ENCODE results near the gene PDE9A. TPM values are rescaled to one million over a fixed set of nuclear protein-coding genes. Genes with fewer than 3 reads are reported as not detected.

Gene PDE9A
- polyA plus RNA-seq, 1 experiment: 0.09 TPM

DNA sequence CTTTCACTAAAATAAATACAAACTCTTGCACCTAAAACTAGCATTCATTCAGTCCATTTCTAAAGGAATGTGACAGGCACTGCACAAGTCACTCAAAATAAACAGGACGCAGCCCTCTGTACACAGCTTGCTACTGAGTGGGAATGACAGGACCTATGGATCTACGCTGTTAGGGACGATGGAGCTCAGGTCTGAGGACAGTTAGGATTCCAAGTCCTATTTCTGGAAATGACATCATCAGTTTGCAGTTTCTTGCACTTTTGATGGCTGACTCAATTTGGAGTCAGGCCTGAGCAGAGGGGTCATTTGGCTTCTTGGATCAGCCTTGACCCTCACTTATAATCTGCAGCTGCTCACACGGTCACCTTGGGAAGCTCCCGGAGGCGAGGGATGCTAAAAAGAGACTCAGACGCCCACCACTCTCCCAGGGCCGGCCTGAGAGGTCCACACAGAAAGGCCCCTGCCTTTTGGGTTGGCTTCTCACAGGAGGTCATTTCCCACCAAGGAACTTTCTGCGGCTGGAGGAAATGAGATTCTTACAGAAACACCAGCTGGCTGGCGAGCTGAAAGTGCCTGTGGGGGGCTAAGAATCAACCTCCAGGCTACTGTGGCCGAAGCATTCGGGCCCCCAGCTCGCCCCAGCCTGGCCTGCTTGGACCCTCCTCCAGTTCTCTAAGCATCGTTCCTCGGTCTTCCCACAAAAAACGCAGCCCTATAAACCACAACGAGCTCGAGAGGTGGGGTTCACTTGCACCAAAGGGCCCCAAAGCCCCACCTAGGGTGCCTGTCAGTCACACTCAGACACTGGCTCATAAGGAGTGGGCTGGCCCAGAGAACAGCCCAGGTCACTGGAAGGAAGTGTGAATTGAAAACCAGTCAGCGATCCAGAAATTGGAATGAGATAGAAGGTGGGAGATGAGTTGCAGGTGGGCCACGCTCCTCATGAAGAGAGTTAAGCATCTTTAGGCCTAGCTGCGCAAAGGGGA is 8.9 kb upstream of the PDE9A start:
- no peak for DNase-seq (ENCODE audit: low read depth)
- ChIA-PET CTCF (interaction anchor here (1.1 to 2.6 kb wide), 2 partner anchors 8 to 10 kb away, joined by 3 to 7 read pairs; partner anchors contain the start of gene PDE9A), POLR2A (no interaction called here)
- no peak overlapping the region for H3K4me3 ChIP-seq (ENCODE audit: low read depth, low read length)
- peaks cover 8% of the 10 kb centered on the region for H3K27me3 ChIP-seq (ENCODE audit: control insufficient read depth, insufficient read depth, low read length)
- TF ChIP-seq, protein P1, sequence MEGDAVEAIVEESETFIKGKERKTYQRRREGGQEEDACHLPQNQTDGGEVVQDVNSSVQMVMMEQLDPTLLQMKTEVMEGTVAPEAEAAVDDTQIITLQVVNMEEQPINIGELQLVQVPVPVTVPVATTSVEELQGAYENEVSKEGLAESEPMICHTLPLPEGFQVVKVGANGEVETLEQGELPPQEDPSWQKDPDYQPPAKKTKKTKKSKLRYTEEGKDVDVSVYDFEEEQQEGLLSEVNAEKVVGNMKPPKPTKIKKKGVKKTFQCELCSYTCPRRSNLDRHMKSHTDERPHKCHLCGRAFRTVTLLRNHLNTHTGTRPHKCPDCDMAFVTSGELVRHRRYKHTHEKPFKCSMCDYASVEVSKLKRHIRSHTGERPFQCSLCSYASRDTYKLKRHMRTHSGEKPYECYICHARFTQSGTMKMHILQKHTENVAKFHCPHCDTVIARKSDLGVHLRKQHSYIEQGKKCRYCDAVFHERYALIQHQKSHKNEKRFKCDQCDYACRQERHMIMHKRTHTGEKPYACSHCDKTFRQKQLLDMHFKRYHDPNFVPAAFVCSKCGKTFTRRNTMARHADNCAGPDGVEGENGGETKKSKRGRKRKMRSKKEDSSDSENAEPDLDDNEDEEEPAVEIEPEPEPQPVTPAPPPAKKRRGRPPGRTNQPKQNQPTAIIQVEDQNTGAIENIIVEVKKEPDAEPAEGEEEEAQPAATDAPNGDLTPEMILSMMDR (IDR thresholded peaks at IDR 0.05; ENCODE audit: insufficient read depth, low read depth, low read length): no peak
- no peaks in the 10 kb centered on the region for H3K36me3 ChIP-seq (ENCODE audit: control insufficient read depth, insufficient read depth, low read length)

DNA sequence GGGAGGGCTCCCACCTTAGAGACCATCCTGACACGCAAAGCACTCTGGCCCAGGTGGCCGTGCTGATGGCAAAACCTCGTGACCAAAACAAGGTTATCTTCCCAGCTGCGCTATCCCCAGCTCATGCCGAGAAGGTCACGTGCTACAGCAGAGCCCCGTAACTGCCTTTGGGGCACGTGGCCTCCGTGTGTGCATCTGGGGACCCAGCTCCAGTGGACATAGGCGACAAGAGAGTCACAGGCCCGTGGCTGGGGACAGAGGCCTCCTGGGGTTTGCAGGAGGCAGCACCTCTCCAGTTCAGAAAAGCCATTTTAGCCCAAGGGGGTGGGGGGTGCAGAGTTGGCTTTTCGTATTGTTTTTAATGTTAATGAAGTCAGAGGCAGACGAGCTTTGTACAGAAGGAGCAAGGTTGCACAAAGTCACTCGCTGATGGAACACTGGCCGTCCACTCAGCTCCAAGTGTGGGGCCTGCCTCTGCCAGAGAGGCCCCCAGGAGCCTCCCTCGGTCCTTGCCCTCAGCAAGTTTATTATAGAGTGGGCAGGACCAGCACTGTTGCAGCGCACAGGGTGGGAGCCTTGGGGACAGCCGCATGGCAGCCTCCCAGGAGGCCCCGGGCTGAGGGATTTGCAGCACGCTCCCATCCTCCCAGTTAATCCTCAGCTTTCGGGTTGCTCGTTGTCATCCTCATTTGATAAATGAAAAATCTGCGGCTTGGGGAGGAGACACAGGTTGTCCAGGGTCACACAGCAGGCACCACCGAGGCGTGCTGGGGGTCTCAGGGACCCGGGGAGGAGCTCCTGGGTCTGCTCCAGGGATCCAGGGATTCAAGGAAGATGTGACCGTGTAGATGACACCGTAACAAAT is 8.0 kb upstream of the PDE9A start:
- Histone ChIP-seq H3K36me3 (ENCODE audit: control insufficient read depth, insufficient read depth, low read length) (no peaks in the 10 kb centered on the region), H3K27me3 (ENCODE audit: control insufficient read depth, insufficient read depth, low read length) (peaks cover 7% of the 10 kb centered on the region), H3K4me3 (ENCODE audit: low read depth, low read length) (no peak overlapping the region)
- TF ChIP-seq, protein P1 (IDR thresholded peaks at IDR 0.05; ENCODE audit: insufficient read depth, low read depth, low read length): no peak
- ChIA-PET POLR2A (no interaction called here), CTCF (interaction anchor here (2.6 kb wide), 1 partner anchor 9 kb away, joined by 7 read pairs; the partner anchor contains the start of gene PDE9A)
- no peak for DNase-seq (ENCODE audit: low read depth)

DNA sequence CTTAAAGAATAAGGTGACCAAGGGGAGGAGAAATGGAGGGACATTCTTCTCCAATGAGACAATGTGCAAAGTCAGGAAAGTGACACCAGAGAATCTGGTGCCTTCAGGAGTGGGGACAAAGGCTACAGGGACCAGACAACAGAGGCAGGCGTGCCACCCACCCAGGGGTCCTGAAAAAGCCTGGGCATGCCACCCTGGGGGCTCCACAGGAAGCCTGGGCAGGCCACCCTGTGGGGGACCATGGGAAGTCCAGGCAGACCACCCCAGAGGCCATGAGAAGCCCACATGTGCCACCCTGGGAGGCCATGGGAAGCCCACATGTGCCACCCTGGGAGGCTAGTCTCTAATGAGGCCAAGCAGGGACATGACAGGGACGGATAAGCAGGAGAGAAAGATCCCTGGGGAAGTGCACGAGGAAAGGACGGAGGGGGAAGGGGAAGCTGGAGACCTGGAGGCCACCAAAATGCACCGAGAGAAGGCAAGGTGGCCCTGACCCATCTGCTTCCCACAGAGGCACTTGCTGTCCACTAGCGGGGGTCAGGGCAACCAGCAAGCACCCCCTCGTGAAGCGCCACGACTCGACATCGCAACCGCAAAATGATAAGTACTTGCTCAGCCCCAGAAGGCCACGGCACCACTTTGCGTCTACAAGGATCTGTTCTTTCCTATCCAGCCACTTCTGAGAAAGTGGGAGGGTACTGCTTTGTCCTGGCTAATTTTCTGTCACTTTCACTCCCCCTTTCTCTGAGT is 7.2 kb upstream of the PDE9A start:
- ChIA-PET POLR2A (no interaction called here), CTCF (interaction anchor here (2.6 kb wide), 1 partner anchor 8 kb away, joined by 7 read pairs; the partner anchor contains the start of gene PDE9A)
- no peak for DNase-seq (ENCODE audit: low read depth)
- no peak overlapping the region for H3K4me3 ChIP-seq (ENCODE audit: low read depth, low read length)
- peaks cover 7% of the 10 kb centered on the region for H3K27me3 ChIP-seq (ENCODE audit: control insufficient read depth, insufficient read depth, low read length)
- no peaks in the 10 kb centered on the region for H3K36me3 ChIP-seq (ENCODE audit: control insufficient read depth, insufficient read depth, low read length)
- TF ChIP-seq, protein P1 (IDR thresholded peaks at IDR 0.05; ENCODE audit: insufficient read depth, low read depth, low read length): no peak

DNA sequence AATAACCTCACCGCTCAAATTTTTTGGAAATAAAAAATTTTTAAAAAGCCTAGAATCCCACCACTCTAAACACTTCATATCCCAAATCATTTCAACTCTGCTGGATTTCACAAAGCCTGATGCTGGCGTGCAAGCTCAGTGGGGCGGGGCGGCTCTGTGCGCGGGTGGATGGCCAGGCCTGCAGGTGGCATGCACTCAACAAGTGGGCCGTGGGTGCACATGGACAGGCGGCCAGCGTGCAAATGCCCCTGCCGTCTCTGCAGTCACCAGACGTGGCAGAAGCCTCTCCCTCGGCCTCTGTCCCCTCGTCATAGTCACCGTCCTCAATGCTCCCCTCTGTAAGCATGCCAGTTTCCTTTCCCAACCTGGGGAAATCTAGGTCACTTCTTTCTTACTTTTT is 6.6 kb upstream of the PDE9A start:
- TF ChIP-seq, protein P1 (IDR thresholded peaks at IDR 0.05; ENCODE audit: insufficient read depth, low read depth, low read length): no peak
- Histone ChIP-seq H3K27me3 (ENCODE audit: control insufficient read depth, insufficient read depth, low read length) (peaks cover 4% of the 10 kb centered on the region), H3K36me3 (ENCODE audit: control insufficient read depth, insufficient read depth, low read length) (no peaks in the 10 kb centered on the region), H3K4me3 (ENCODE audit: low read depth, low read length) (no peak overlapping the region)
- POLR2A ChIA-PET: no interaction called here
- CTCF ChIA-PET: interaction anchor here (2.6 kb wide), 1 partner anchor 7 kb away, joined by 7 read pairs; the partner anchor contains the start of gene PDE9A
- DNase-seq (ENCODE audit: low read depth): no peak
